ENCODE measurements around the gene DSCAM. TPM values are rescaled to one million over a fixed set of nuclear protein-coding genes. Genes with fewer than 3 reads are reported as not detected.

DSCAM gene
- total RNA-seq, 1 experiment from 2014 or later, result not detected

DNA sequence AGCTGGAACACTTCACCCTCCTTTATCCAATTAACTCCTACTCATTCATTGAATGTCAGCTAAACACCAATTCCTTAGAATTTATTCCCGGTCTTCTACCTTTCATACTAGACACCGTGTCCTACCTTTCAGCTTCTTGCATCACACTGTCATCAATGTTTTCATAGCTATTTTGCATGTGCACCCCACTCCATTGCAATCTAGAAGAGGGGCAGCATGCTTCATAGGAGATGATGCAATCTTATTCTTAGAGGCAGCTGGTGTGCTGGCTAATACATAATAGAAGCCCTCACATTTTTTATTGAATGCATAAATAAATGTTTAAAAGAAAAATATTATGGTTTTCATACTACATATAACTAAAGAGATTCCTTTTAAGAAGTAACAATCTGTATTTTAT, 123.6 kb downstream of the DSCAM start:
- ChIA-PET RAD21 (ENCODE audit: low non-redundant PET in 1 of 2, low total read pairs in 2 of 2, uncharacterized antibody in 2 of 2, unreplicated experiment in 2 of 2) (no interaction called here), POLR2A (no interaction called here), CTCF (no interaction called here)
- no peak overlapping the region for H3K4me2 ChIP-seq (ENCODE audit: low read length)
- no peaks in the 10 kb centered on the region for H4K20me1 ChIP-seq (ENCODE audit: insufficient read depth)
- no TSS peak for BruUV-seq (replicated peaks)
- DNase-seq (ENCODE audit: low read depth, low spot score) (no peak), ATAC-seq (no peak)
- no peak overlapping the region for H3K4me3 ChIP-seq (replicated peaks in 1 of 2; ENCODE audit: low read depth in 1 of 2, low read length in 2 of 2)
- no peak for TF ChIP-seq EZH2phosphoT487 (IDR thresholded peaks at IDR 0.05; ENCODE audit: borderline replicate concordance)
- TF ChIP-seq, protein P1, sequence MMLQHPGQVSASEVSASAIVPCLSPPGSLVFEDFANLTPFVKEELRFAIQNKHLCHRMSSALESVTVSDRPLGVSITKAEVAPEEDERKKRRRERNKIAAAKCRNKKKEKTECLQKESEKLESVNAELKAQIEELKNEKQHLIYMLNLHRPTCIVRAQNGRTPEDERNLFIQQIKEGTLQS (IDR thresholded peaks at IDR 0.05), result no peak
- no peak for TF ChIP-seq POLR2A (IDR thresholded peaks at IDR 0.05; ENCODE audit: borderline replicate concordance, extremely low read depth, insufficient read depth, insufficient read length)
- TF ChIP-seq, protein P2, sequence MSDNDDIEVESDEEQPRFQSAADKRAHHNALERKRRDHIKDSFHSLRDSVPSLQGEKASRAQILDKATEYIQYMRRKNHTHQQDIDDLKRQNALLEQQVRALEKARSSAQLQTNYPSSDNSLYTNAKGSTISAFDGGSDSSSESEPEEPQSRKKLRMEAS (IDR thresholded peaks at IDR 0.05), result no peak
- no peak for TF ChIP-seq ZFX (IDR thresholded peaks at IDR 0.05)
- TF ChIP-seq FOSL1 (IDR thresholded peaks at IDR 0.05; ENCODE audit: low read depth), result no peak
- TF ChIP-seq CBX3 (IDR thresholded peaks at IDR 0.05; ENCODE audit: low read depth), result no peak
- no peak for TF ChIP-seq CTCF (IDR thresholded peaks at IDR 0.05 in 2 of 3, conservative IDR thresholded peaks at IDR 0.05 in 1 of 3; ENCODE audit: borderline replicate concordance in 1 of 3, insufficient read depth in 1 of 3, low read depth in 2 of 3, low read length in 2 of 3)
- TF ChIP-seq, protein P3, sequence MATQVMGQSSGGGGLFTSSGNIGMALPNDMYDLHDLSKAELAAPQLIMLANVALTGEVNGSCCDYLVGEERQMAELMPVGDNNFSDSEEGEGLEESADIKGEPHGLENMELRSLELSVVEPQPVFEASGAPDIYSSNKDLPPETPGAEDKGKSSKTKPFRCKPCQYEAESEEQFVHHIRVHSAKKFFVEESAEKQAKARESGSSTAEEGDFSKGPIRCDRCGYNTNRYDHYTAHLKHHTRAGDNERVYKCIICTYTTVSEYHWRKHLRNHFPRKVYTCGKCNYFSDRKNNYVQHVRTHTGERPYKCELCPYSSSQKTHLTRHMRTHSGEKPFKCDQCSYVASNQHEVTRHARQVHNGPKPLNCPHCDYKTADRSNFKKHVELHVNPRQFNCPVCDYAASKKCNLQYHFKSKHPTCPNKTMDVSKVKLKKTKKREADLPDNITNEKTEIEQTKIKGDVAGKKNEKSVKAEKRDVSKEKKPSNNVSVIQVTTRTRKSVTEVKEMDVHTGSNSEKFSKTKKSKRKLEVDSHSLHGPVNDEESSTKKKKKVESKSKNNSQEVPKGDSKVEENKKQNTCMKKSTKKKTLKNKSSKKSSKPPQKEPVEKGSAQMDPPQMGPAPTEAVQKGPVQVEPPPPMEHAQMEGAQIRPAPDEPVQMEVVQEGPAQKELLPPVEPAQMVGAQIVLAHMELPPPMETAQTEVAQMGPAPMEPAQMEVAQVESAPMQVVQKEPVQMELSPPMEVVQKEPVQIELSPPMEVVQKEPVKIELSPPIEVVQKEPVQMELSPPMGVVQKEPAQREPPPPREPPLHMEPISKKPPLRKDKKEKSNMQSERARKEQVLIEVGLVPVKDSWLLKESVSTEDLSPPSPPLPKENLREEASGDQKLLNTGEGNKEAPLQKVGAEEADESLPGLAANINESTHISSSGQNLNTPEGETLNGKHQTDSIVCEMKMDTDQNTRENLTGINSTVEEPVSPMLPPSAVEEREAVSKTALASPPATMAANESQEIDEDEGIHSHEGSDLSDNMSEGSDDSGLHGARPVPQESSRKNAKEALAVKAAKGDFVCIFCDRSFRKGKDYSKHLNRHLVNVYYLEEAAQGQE (IDR thresholded peaks at IDR 0.05; ENCODE audit: low read depth), result no peak
- TF ChIP-seq SRF (IDR thresholded peaks at IDR 0.05; ENCODE audit: low read depth), result no peak
- TF ChIP-seq RAD21 (IDR thresholded peaks at IDR 0.05; ENCODE audit: low read depth), result no peak
- no peak for TF ChIP-seq ZNF274 (IDR thresholded peaks at IDR 0.05; ENCODE audit: low read depth, low read length)
- TF ChIP-seq, protein P4, sequence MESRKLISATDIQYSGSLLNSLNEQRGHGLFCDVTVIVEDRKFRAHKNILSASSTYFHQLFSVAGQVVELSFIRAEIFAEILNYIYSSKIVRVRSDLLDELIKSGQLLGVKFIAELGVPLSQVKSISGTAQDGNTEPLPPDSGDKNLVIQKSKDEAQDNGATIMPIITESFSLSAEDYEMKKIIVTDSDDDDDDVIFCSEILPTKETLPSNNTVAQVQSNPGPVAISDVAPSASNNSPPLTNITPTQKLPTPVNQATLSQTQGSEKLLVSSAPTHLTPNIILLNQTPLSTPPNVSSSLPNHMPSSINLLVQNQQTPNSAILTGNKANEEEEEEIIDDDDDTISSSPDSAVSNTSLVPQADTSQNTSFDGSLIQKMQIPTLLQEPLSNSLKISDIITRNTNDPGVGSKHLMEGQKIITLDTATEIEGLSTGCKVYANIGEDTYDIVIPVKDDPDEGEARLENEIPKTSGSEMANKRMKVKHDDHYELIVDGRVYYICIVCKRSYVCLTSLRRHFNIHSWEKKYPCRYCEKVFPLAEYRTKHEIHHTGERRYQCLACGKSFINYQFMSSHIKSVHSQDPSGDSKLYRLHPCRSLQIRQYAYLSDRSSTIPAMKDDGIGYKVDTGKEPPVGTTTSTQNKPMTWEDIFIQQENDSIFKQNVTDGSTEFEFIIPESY (IDR thresholded peaks at IDR 0.05; ENCODE audit: extremely low read depth, insufficient replicate concordance, low read length), result no peak
- TF ChIP-seq JUND (IDR thresholded peaks at IDR 0.05), result no peak
- no peak for TF ChIP-seq EGR1 (IDR thresholded peaks at IDR 0.05; ENCODE audit: low read depth)
- TF ChIP-seq CEBPB (IDR thresholded peaks at IDR 0.05; ENCODE audit: low read depth), result no peak
- no peak for TF ChIP-seq SP1 (IDR thresholded peaks at IDR 0.05; ENCODE audit: low read depth)
- no peak for TF ChIP-seq POLR2AphosphoS5 (IDR thresholded peaks at IDR 0.05; ENCODE audit: low read depth, low read length)
- TF ChIP-seq TCF7L2 (IDR thresholded peaks at IDR 0.05; ENCODE audit: borderline replicate concordance, extremely low read depth, insufficient read depth, insufficient read length), result no peak
- H2AFZ ChIP-seq (ENCODE audit: low read depth, low read length, poor library complexity, severe bottlenecking), result no peak overlapping the region
- H3K9me2 ChIP-seq (ENCODE audit: insufficient read depth), result no peaks in the 10 kb centered on the region
- no peak overlapping the region for H3K9ac ChIP-seq (ENCODE audit: low read length)
- intact Hi-C loops (cut with micrococcal nuclease), result no loop called here
- no peaks in the 10 kb centered on the region for H3K36me3 ChIP-seq (ENCODE audit: control insufficient read depth in 1 of 2, insufficient read depth in 2 of 2, low read length in 2 of 2)
- H3K79me2 ChIP-seq (ENCODE audit: insufficient read depth, low read length), result no peaks in the 10 kb centered on the region
- no peak overlapping the region for H3K27ac ChIP-seq (ENCODE audit: low read depth, low read length)
- no peaks in the 10 kb centered on the region for H3K4me1 ChIP-seq (ENCODE audit: control insufficient read depth in 1 of 2, insufficient read depth in 2 of 2, low read length in 2 of 2)
- H3K27me3 ChIP-seq (ENCODE audit: insufficient read depth, low read length), result no peaks in the 10 kb centered on the region
- H3K9me3 ChIP-seq (ENCODE audit: control insufficient read depth in 1 of 2, insufficient read depth in 1 of 2, low read depth in 1 of 2, low read length in 2 of 2), result peaks cover 13 to 25% of the 10 kb centered on the region in 2 experiments; a peak in 2 of 4 replicates

All from HCT116 (cell line).